ENCODE measurements around the gene SP140.
"Not testable (repeated sequence)": the region's sequence is repeated elsewhere in the genome, so short reads cannot be mapped to it uniquely, and the experiment has no call there.

The SP140 gene

DNA sequence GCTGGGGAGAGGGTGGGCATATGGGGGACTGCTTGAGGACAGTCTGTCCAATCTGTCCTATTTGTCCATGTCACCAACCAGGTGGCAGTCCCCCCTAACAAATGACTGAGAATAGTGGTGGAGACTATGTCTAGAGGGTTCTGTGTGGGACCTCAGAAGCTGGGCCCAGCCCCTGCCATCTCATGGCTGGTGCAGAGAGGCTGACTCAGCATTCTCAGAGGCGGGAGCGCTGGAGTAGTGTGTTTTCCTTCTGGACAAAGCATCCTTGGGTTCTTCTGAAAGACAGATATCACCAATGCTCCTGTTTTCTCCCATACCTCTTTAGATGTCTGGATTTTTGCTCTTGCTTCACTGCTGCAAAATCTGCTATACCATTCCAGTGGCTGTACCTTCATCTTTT, 57.4 kb downstream of the SP140 start:
- no peak for ATAC-seq (replicated peaks)
- peaks cover 57 to 80% of the 10 kb centered on the region in 2 donors for H3K36me3 Mint-ChIP-seq
- no peak for DNase-seq
- H3K9me3 Mint-ChIP-seq, result no peaks in the 10 kb centered on the region
- no peaks in the 10 kb centered on the region for H3K27me3 Mint-ChIP-seq
- H3K27ac Mint-ChIP-seq, result peak overlapping the region; percentile 47
- peaks cover 8 to 28% of the 10 kb centered on the region in 2 donors for H3K4me1 Mint-ChIP-seq
- no peak overlapping the region for H3K4me3 Mint-ChIP-seq

DNA sequence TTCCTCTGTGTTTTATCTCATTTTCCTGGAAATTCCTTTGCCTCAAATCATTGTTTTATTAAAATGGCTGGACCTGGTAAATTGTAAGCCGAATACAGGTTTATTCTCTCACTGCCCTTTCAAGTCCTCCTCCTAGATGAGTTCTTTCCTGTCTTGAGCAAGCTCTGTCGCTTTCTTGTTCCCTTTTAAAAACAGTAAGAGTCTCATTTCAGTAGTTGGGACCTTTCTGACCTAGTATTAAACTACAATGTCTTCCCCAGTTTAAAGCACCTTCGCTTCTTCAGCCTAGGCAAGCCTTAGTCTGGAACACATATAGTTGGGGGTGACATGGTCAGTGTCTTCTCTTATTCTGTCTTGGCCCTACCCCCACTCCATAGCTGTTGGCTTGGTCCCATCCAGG, 60.5 kb downstream of the SP140 start:
- H3K9me3 Mint-ChIP-seq, result peaks cover 4% of the 10 kb centered on the region in 2 donors
- H3K27ac Mint-ChIP-seq, result peak overlapping the region; percentile 38
- peaks cover 9 to 41% of the 10 kb centered on the region in 2 donors for H3K4me1 Mint-ChIP-seq

DNA sequence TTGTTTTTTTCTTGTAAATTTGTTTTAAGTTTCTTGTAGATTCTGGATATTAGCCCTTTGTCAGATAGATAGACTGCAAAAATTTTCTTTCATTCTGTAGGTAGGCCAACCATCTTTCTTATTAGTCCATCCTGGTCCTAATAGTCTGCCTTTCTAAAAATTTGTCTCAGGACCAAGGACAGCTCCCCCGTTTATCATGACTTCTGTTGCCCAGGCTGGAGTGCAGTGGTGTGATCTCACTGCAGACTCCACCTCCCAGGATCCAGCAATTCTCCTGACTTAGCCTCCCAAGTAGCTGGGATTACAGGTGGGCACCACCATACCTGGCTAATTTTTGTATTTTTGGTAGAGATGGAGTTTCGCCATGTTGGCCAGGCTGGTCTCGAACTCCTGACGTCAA, 63.8 kb downstream of the SP140 start:
- Mint-ChIP-seq H3K4me1 (peaks cover 14 to 40% of the 10 kb centered on the region in 2 donors), H3K36me3 (peaks cover 65 to 81% of the 10 kb centered on the region in 2 donors)
- H3K4me3 Mint-ChIP-seq; ATAC-seq (replicated peaks); DNase-seq; H3K9me3 Mint-ChIP-seq; H3K27me3 Mint-ChIP-seq; H3K27ac Mint-ChIP-seq: not testable (repeated sequence)

More for the DNA sequence above, 60.5 kb downstream of the SP140 start:
- H3K4me3 Mint-ChIP-seq, result no peak overlapping the region
- DNase-seq, result no peak
- H3K27me3 Mint-ChIP-seq, result no peaks in the 10 kb centered on the region
- ATAC-seq (replicated peaks), result peak; percentile 43 to 64
- H3K36me3 Mint-ChIP-seq, result peaks cover 61 to 81% of the 10 kb centered on the region in 2 donors

GRCh38 chr2:230295192-230295591, 69.7 kb downstream of the SP140 start:
- Mint-ChIP-seq H3K4me1 (peaks cover 7 to 25% of the 10 kb centered on the region in 2 donors), H3K36me3 (peaks cover 79 to 92% of the 10 kb centered on the region in 2 donors), H3K9me3 (peaks cover 3 to 10% of the 10 kb centered on the region in 2 donors), H3K27me3 (no peaks in the 10 kb centered on the region), H3K27ac (no peak overlapping the region), H3K4me3 (no peak overlapping the region)
- DNase-seq, result no peak
- ATAC-seq (replicated peaks), result no peak

- no peak for ATAC-seq (replicated peaks)
Observed at GRCh38 chr2:230296917-230297316, 71.4 kb downstream of the SP140 start.

DNA sequence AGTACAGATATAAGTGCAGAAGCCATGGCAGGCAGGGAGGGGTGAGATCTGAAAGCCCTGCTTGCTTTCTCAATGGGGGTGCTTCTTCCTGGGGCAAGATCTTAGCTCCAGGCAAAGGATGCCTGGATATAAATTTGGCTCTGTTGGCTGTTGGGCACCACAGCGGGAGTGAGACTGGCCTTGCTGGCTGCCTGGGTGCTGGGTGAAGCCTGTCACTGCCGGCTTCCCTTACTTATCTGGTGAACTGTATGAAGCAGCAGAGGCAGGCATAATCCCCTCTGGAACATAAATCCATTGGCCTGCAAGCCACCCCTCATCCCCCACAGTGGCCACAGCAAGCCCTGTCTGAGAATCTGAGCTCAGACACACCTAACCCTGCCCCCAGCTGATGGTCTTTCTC, 74.1 kb downstream of the SP140 start:
- Mint-ChIP-seq H3K27me3 (no peaks in the 10 kb centered on the region), H3K36me3 (peaks cover 83 to 94% of the 10 kb centered on the region in 2 donors), H3K27ac (peak overlapping the region; percentile 65), H3K4me3 (no peak overlapping the region), H3K4me1 (peaks cover 7 to 19% of the 10 kb centered on the region in 2 donors), H3K9me3 (peaks cover 18 to 28% of the 10 kb centered on the region in 2 donors)
- no peak for ATAC-seq (replicated peaks)
- no peak for DNase-seq

More at GRCh38 chr2:230296917-230297316, 71.4 kb downstream of the SP140 start:
- H3K9me3 Mint-ChIP-seq, result peaks cover 6 to 15% of the 10 kb centered on the region in 2 donors
- H3K36me3 Mint-ChIP-seq, result peaks cover 88 to 95% of the 10 kb centered on the region in 2 donors
- no peak for DNase-seq
- H3K27ac Mint-ChIP-seq, result no peak overlapping the region
- peaks cover 10 to 28% of the 10 kb centered on the region in 2 donors for H3K4me1 Mint-ChIP-seq
- no peaks in the 10 kb centered on the region for H3K27me3 Mint-ChIP-seq
- no peak overlapping the region for H3K4me3 Mint-ChIP-seq

DNA sequence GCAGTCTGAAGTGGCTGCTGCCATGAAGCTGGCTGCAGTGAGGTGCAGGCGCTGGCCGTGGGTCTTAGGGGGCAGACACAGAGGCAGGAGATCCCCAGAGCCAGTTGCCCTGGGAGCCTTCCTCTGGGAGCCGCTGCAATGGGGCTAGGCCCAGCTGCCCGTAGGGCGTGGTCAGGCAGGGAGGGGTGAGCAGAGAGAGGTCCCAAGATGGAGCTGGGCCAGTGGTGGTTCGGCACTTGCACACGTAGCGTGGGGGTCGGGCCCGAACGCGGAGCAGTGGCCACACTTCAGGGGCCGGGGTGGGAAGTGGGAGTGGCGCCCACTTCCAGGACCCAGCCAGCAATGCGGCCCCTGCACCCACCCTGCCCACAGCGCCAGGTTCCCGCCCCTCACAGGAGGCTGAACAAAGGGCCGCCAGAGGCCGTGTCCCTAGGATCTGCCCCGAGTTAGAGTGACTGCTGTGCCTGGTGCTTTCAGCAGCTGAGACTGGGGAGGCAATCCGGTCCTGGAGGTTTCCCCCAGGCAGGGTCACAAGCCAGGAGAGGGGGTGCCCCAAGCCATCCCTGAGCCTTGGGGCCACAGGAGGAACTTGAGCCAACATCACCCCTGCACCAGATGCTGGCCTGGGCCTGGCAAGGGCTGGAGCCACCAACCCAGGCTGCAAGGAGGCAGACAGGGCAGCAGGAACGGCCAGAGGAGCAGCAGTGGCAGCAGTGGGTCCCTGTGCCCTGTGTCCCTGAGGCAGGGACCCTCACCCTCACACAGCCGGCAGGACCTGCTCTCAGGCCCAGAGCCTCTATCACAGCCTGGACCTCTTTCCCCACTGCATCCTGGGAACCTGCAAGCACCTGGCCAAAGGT, 80.1 kb downstream of the SP140 start:
- Mint-ChIP-seq H3K27me3 (no peaks in the 10 kb centered on the region), H3K4me1 (peaks cover 18 to 26% of the 10 kb centered on the region in 2 donors), H3K27ac (peak overlapping the region; percentile 82), H3K36me3 (peaks cover 67 to 89% of the 10 kb centered on the region in 2 donors), H3K9me3 (peaks cover 17 to 23% of the 10 kb centered on the region in 2 donors), H3K4me3 (peak overlapping the region in 1 of 2 donors; percentile 35)
- DNase-seq (no peak), ATAC-seq (replicated peaks) (peak; percentile 25 to 30)

- peak; percentile 1 to 15 for ATAC-seq (replicated peaks)
- peaks cover 18 to 25% of the 10 kb centered on the region in 2 donors for H3K4me1 Mint-ChIP-seq
- H3K27ac Mint-ChIP-seq, result peak overlapping the region; percentile 62
- DNase-seq, result no peak
- H3K4me3 Mint-ChIP-seq, result no peak overlapping the region
- H3K36me3 Mint-ChIP-seq, result peaks cover 61 to 83% of the 10 kb centered on the region in 2 donors
- peaks cover 17 to 21% of the 10 kb centered on the region in 2 donors for H3K9me3 Mint-ChIP-seq
- no peaks in the 10 kb centered on the region for H3K27me3 Mint-ChIP-seq
Observed at GRCh38 chr2:230306474-230306873, 80.9 kb downstream of the SP140 start.

DNA sequence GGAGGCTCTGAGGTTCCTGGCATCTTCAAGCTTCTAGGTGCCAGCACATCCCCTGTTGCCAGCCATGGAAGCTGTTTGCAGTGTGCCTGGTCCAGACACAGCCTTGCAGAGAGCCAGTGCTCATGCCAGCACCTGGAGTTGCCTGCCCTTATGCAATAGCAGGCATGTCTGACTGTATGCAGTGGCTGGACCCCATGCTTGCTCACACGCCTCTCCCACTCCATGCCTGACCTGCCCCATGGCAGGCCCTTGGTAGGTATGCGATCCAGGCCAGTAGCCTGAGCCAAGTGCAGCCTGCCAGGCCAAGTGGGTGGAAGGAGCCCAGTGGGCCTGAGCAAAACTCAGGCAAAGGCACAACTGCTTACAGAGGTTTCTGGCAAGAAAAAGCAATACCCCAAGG, 81.9 kb downstream of the SP140 start:
- Mint-ChIP-seq H3K36me3 (peaks cover 61 to 82% of the 10 kb centered on the region in 2 donors), H3K27ac (peak overlapping the region; percentile 51), H3K9me3 (peaks cover 13 to 19% of the 10 kb centered on the region in 2 donors), H3K27me3 (no peaks in the 10 kb centered on the region), H3K4me1 (peaks cover 16 to 25% of the 10 kb centered on the region in 2 donors), H3K4me3 (no peak overlapping the region)
- ATAC-seq (replicated peaks) (peak in 1 of 2 donors; percentile 8), DNase-seq (no peak)

DNA sequence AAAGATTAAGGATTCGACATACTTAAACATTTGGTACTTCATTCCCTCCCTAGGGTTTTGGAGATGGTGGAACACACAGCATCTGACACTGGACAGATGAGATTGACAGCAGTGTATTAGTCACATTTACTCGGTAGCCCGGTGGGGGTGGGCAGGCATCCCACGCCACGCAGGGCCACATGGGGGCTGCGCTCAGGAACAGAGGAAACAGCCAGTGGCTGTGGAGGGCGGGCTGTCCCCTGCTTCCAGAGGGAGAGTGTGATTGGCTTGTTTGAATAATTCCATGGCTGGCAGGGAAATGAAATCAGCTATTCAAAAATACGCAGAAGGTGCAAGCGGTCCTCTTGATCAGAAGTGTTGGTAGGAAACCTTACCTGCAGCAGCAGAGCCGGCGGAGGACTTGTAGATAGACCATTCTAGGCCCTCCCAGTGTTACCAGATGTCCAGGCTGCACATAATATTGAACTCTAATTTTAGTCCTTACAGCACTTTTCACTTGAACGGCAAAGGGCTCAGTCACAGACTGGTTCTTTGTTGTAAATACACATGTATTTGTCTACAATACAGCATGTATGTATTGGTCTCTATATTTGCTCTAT, 83.0 kb downstream of the SP140 start:
- H3K36me3 Mint-ChIP-seq, result peaks cover 64 to 82% of the 10 kb centered on the region in 2 donors
- H3K27ac Mint-ChIP-seq, result peak overlapping the region; percentile 89
- peak in 1 of 2 donors; percentile 11 for ATAC-seq (replicated peaks)

DNA sequence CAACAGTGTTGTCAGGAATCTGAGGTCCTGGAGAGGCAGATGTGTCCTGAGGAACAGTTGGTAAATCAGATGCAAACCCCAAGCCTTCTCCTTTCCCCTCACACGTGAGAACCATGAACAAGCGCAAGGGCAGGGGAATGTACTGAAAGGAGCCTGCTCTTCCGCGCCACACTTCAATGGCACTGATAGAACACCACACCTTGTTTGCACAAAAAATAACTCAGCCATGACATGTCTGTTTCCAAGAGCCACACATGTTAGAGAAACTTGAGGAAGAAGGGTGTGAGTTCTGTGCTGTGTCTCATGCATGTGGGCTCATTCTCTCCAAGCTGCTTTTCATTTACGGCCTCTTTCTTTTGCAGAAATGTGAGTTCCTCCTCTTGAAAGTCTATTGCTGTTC, 85.3 kb downstream of the SP140 start:
- Mint-ChIP-seq H3K4me1 (peaks cover 24 to 38% of the 10 kb centered on the region in 2 donors), H3K36me3 (peaks cover 63 to 83% of the 10 kb centered on the region in 2 donors)
- H3K27ac Mint-ChIP-seq; DNase-seq; ATAC-seq (replicated peaks); H3K9me3 Mint-ChIP-seq; H3K27me3 Mint-ChIP-seq; H3K4me3 Mint-ChIP-seq: not testable (repeated sequence)

More for the DNA sequence above, 83.0 kb downstream of the SP140 start:
- DNase-seq, result no peak
- Mint-ChIP-seq H3K9me3 (peaks cover 6 to 13% of the 10 kb centered on the region in 2 donors), H3K4me3 (peak overlapping the region in 1 of 2 donors; percentile 44), H3K27me3 (no peaks in the 10 kb centered on the region), H3K4me1 (peaks cover 15 to 25% of the 10 kb centered on the region in 2 donors)

- peaks cover 31 to 38% of the 10 kb centered on the region in 2 donors for H3K4me1 Mint-ChIP-seq
- DNase-seq; ATAC-seq (replicated peaks); H3K9me3 Mint-ChIP-seq; H3K4me3 Mint-ChIP-seq; H3K27me3 Mint-ChIP-seq: not testable (repeated sequence)
- peak overlapping the region; percentile 76 for H3K27ac Mint-ChIP-seq
- peaks cover 55 to 83% of the 10 kb centered on the region in 2 donors for H3K36me3 Mint-ChIP-seq
Observed at GRCh38 chr2:230311634-230312033, 86.1 kb downstream of the SP140 start.

GRCh38 chr2:230312638-230313037, 87.1 kb downstream of the SP140 start:
- peaks cover 0 to 2% of the 10 kb centered on the region in 2 donors for H3K9me3 Mint-ChIP-seq
- H3K36me3 Mint-ChIP-seq, result peaks cover 53 to 83% of the 10 kb centered on the region in 2 donors
- peaks cover 34 to 43% of the 10 kb centered on the region in 2 donors for H3K4me1 Mint-ChIP-seq
- H3K27me3 Mint-ChIP-seq, result no peaks in the 10 kb centered on the region
- H3K27ac Mint-ChIP-seq, result peak overlapping the region; percentile 71
- ATAC-seq (replicated peaks), result no peak
- no peak overlapping the region for H3K4me3 Mint-ChIP-seq
- no peak for DNase-seq

DNA sequence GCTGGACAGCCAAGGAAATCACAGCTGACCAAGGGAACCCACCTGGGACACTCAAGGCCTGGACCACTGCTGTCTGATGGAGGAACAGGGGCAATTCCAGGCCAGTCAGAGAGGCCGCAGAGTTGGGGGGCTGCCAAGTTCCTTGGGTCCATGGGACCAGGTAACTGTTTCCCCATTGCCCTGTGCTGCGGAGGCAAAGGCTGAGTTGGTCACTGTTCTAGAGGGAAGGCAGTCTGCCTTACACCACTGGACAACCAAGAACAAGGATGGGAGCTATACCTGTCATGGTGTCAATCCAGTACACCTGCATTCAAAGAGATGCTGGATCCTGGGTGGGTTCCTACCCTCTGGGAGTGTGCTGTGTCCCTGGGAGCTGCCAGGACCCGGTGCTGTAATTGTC, 91.8 kb downstream of the SP140 start:
- peaks cover 52 to 89% of the 10 kb centered on the region in 2 donors for H3K36me3 Mint-ChIP-seq
- ATAC-seq (replicated peaks), result no peak

More for the DNA sequence above, 91.8 kb downstream of the SP140 start:
- DNase-seq, result no peak
- peak overlapping the region; percentile 99 for H3K27ac Mint-ChIP-seq
- peaks cover 49 to 62% of the 10 kb centered on the region in 2 donors for H3K4me1 Mint-ChIP-seq
- H3K27me3 Mint-ChIP-seq, result no peaks in the 10 kb centered on the region
- H3K4me3 Mint-ChIP-seq, result peak overlapping the region in 1 of 2 donors; percentile 28
- peaks cover 2 to 4% of the 10 kb centered on the region in 2 donors for H3K9me3 Mint-ChIP-seq

Measured in stimulated activated naive B cell treated with anti-CD40 and anti-IgM and Interleukin-4, amounts not matched to agents 10 μg/mL and 1 μg/mL and 100 μg/mL, for 72 hours (primary cell).